ENCODE measurements around the gene TESPA1.
A peak's percentile ranks its signal among the peaks of the same experiment; 100 is the strongest.

The TESPA1 gene

GRCh38 chr12:54983536-54984101 is 943 bp downstream of the TESPA1 start:
- DNase-seq = no peak

GRCh38 chr12:54981796-54982195 is 2.8 kb downstream of the TESPA1 start:
- no peak for DNase-seq

GRCh38 chr12:54980341-54980740 is 4.2 kb downstream of the TESPA1 start:
- DNase-seq = no peak

- no peak for DNase-seq
Measured at GRCh38 chr12:54977857-54978256, 6.7 kb downstream of the TESPA1 start.

- no peak for DNase-seq
Measured at GRCh38 chr12:54977155-54977554, 7.4 kb downstream of the TESPA1 start.

GRCh38 chr12:54975875-54976274 is 8.7 kb downstream of the TESPA1 start:
- DNase-seq = no peak

- peak in 6 of 56 donors; percentile 3 to 19 (median 8) for DNase-seq
Measured at GRCh38 chr12:54975272-54975671, 9.3 kb downstream of the TESPA1 start.

GRCh38 chr12:54974279-54974678 is 10.3 kb downstream of the TESPA1 start:
- DNase-seq = no peak

GRCh38 chr12:54973556-54973955 is 11.0 kb downstream of the TESPA1 start:
- no peak for DNase-seq

- peak in 2 of 56 donors; percentile 12 to 51 for DNase-seq
Measured at GRCh38 chr12:54970741-54971140, 13.8 kb downstream of the TESPA1 start.

GRCh38 chr12:54968181-54968730 is 16.3 kb downstream of the TESPA1 start:
- no peak for DNase-seq

- DNase-seq = no peak
Measured at GRCh38 chr12:54967461-54967860, 17.1 kb downstream of the TESPA1 start.

- DNase-seq = no peak
Measured at GRCh38 chr12:54961190-54961589, 23.4 kb downstream of the TESPA1 start.

GRCh38 chr12:54959291-54960018 is 25.1 kb downstream of the TESPA1 start:
- no peak for DNase-seq

GRCh38 chr12:54958048-54958658 is 26.4 kb downstream of the TESPA1 start:
- DNase-seq = peak in 26 of 56 donors; percentile 3 to 79 (median 18)

- DNase-seq = no peak
Measured at GRCh38 chr12:54956818-54957641, 27.5 kb downstream of the TESPA1 start.

- no peak for DNase-seq
Measured at GRCh38 chr12:54956322-54956721, 28.2 kb downstream of the TESPA1 start.

- no peak for DNase-seq
Measured at GRCh38 chr12:54954801-54955200, 29.8 kb downstream of the TESPA1 start.

GRCh38 chr12:54954228-54954627 is 30.3 kb downstream of the TESPA1 start:
- DNase-seq = no peak

GRCh38 chr12:54950071-54950727 is 34.4 kb downstream of the TESPA1 start:
- no peak for DNase-seq
